GM12892 (cell line): ENCODE measurements around the gene SYNGR3.
A peak's percentile ranks its signal among the peaks of the same experiment; 100 is the strongest.
"Not testable (repeated sequence)": the region's sequence is repeated elsewhere in the genome, so short reads cannot be mapped to it uniquely, and the experiment has no call there.

ENCODE experiments used
- DNase-seq: peaks from one replicate; pipeline ENCODE4 v3.0.0; 2011; ENCODE audit not compliant: insufficient read length
- FAIRE-seq: peaks from 2 replicates; lab custom pipeline; 2011; peaks lifted over from hg19 to GRCh38; lab: Jason Lieb, UNC
- POLR2A ChIP-seq: IDR thresholded peaks from 2 replicates; pipeline ENCODE4 v1.6.1; 2011; ENCODE audit warnings: low read depth, low read length, control low read depth
- POLR2AphosphoS5 ChIP-seq: IDR thresholded peaks from 2 replicates; pipeline ENCODE4 v1.6.1; 2011; ENCODE audit warnings: low read depth, low read length, control low read depth
- TAF1 ChIP-seq: IDR thresholded peaks from 2 replicates; pipeline ENCODE4 v1.6.1; 2011; ENCODE audit warnings: low read depth, mild to moderate bottlenecking, control low read depth, low read length, borderline replicate concordance

The SYNGR3 gene

DNA sequence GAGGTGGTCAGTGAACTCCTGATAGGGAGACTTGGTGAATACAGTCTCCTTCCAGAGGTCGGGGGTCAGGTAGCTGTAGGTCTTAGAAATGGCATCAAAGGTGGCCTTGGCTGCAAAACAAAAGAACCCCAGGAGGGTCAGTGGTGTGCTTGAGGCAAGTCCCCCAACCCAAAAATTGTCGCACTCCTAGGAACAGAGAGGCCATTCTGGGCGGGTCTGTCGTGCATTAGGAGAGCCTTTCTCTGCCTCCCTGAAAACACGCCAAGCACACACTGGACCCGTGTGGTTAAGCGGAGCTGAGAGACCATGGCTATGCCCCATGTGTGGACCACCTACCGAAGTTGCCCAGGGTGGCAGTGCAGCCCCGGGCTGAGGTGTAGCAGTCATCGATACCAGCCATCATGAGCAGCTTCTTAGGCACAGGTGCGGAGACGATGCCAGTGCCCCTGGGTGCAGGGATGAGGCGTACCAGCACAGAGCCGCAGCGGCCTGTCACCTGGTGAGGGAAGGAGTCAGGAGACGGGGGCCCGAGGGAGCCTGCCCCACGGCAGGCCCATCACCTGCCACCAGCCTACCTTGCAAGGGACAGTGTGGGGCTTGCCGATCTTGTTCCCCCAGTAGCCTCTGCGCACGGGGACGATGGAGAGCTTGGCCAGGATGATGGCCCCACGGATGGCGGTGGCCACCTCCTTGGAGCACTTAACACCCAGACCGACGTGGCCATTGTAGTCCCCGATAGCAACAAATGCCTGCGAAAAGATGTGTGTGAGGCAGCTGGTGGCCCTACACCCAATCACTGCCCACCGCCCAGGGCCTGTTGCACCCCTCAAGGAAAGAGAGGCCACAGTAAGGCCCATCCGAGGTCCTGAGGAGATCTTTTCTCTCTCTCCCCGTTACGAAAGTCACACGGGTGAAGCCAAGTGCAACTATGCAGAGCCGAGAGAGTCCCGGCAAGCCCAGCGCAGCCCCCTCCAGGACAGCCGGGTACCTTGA is 27.3 kb upstream of the SYNGR3 start:
- TF ChIP-seq POLR2AphosphoS5 (peak; percentile 56; the same call in 1 of the 2 replicates), POLR2A (peak; percentile 71; the same call in 1 of the 2 replicates)
- not testable (repeated sequence) for FAIRE-seq, DNase-seq

DNA sequence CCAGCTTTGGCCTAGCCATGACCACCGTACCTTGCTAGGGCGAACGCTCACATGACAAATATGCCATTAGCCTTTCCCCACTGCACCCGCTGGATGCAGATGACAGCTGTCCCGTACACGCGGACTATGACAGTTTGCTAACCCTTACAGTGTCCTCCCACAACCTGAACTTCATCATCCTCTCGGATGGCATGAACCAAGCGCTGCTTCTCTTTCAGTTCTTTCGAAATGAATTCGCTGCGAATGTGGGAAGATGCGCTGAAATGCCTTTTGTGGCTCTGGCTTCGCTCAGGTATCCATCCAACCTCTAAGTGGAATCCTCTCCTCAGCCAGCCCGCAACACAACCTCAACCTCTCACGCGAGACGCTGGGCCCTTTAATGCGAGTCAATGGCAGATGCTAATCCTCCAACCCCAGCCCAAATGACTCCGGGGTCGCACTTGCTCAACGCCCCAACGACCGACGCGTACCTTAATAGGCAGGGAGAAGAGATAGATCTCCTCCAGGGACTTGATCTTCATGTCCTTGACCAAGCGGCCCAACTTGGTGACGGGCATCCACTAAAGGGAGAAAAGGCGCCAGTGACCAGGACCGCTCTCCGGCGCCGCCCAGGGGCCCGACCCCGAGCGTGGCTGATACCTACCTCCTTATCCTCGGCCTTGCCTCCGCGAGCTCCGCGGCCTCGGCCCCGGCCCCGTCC is 25.8 kb upstream of the SYNGR3 start:
- no peak for TF ChIP-seq TAF1
- TF ChIP-seq POLR2AphosphoS5 = peak; percentile 72
- peak; percentile 71 for TF ChIP-seq POLR2A
- peak; percentile 71 for FAIRE-seq
- DNase-seq = no peak

GRCh38 chr16:1964506-1965395 is 25.0 kb upstream of the SYNGR3 start, which contains the start of gene RPS2:
RPS2 (minus strand) TSS chr16:1964826; CDS start chr16:1964625, 201 bp downstream.
- TF ChIP-seq POLR2A = peak; percentile 100
- TF ChIP-seq TAF1 = peak; percentile 99
- peak; percentile 100 for TF ChIP-seq POLR2AphosphoS5
- FAIRE-seq (peak; percentile 92), DNase-seq (peak; percentile 100)

GRCh38 chr16:1965396-1966001 is 24.3 kb upstream of the SYNGR3 start:
- TF ChIP-seq POLR2AphosphoS5 (no peak), TAF1 (no peak), POLR2A (0 out of 2 replicates have a peak, but pooled peaks have one; percentile 1)
- FAIRE-seq (no peak), DNase-seq (no peak)

- TF ChIP-seq POLR2AphosphoS5 = no peak
- TF ChIP-seq TAF1 = no peak
- TF ChIP-seq POLR2A = no peak
- DNase-seq (no peak), FAIRE-seq (no peak)
Measured at GRCh38 chr16:1966460-1966859, 23.3 kb upstream of the SYNGR3 start, which contains the start of gene RNF151. RNF151 (plus strand) TSS chr16:1966856; CDS start chr16:1966882, 26 bp downstream.

- no peak for FAIRE-seq
- TF ChIP-seq TAF1 = no peak
- no peak for TF ChIP-seq POLR2A
- TF ChIP-seq POLR2AphosphoS5 = no peak
Measured at GRCh38 chr16:1968146-1968953, 21.4 kb upstream of the SYNGR3 start.

DNA sequence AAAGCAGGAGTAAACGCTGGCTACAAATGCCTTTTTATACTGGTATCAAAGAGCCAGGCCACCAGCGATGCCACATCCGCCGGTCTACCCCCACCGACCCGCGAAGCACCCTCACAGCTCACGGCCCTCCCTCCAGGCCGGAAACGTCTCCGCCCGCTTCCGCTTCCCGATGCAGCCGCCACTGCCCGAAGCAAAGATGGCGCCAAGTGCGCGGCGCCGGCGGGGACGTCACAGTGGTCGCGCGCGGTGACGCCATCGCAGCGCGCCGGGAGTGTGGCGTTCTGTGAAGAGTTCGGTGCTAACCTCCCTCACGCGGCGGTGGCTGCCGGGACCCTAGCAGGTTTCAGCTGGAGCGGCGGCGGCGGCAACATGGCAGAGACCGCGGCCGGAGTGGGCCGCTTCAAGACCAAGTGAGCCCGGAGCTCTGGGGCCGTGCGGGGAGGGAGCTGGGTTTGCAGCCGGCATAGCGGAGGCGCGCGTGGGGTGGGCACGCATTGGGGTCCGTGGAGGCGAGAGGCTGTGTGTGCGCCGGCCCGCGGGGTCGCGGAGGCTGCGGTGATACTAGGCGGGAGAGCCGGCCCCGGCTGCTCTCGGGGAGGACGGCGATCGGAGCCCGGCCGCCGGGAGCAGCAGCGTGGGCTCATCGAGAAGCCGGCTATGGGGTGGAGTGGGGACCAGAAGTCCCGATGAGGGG is 17.8 kb upstream of the SYNGR3 start, which contains the start of gene TBL3:
Gene TBL3, plus strand, starts transcription at position 258 of the 694 bp plus-strand sequence. Its CDS starts 112 bp downstream, at position 370.
- peak; percentile 94 for TF ChIP-seq POLR2A
- 0 out of 2 replicates have a peak, but pooled peaks have one; percentile 71 for TF ChIP-seq TAF1
- TF ChIP-seq POLR2AphosphoS5 = peak; percentile 94
- peak; percentile 99 for DNase-seq
- FAIRE-seq = peak; percentile 100

More at GRCh38 chr16:1968146-1968953, 21.4 kb upstream of the SYNGR3 start:
- no peak for DNase-seq

- no peak for DNase-seq
- no peak for TF ChIP-seq POLR2A
- no peak for TF ChIP-seq POLR2AphosphoS5
- no peak for TF ChIP-seq TAF1
- FAIRE-seq = no peak
Measured at GRCh38 chr16:1972490-1972877, 17.3 kb upstream of the SYNGR3 start.

GRCh38 chr16:1973461-1974156 is 16.2 kb upstream of the SYNGR3 start:
- no peak for FAIRE-seq
- DNase-seq = no peak
- no peak for TF ChIP-seq POLR2A
- no peak for TF ChIP-seq POLR2AphosphoS5
- TF ChIP-seq TAF1 = no peak
